Measurements from ENCODE around the gene PLAGL2.

Gene PLAGL2

GRCh38 chr20:32231245-32231644 is 23.7 kb upstream of the PLAGL2 start:
- no peak overlapping the region; the same call in 1 of the 2 replicates for H3K27ac ChIP-seq (ENCODE audit: low read depth, low read length)
- no peak overlapping the region; the same call in 1 of the 2 replicates for H3K4me2 ChIP-seq (ENCODE audit: low read length)
- no peaks in the 10 kb centered on the region for H3K9me3 ChIP-seq (ENCODE audit: control insufficient read depth, insufficient read depth, low read length)
- no peaks in the 10 kb centered on the region for H3K79me2 ChIP-seq (ENCODE audit: control insufficient read depth, low read length)
- H3F3A ChIP-seq (ENCODE audit: control insufficient read depth, insufficient read depth), result peaks cover 6% of the 10 kb centered on the region
- H3K9me2 ChIP-seq (replicated peaks; ENCODE audit: control insufficient read depth, low read length), result no peaks in the 10 kb centered on the region
- no peaks in the 10 kb centered on the region for H3K27me3 ChIP-seq (ENCODE audit: control insufficient read depth, low read length)
- H3K4me3 ChIP-seq (ENCODE audit: low read length), result no peak overlapping the region
- TF ChIP-seq EZH2phosphoT487 (IDR thresholded peaks at IDR 0.05; ENCODE audit: borderline replicate concordance, low read length) (no peak), CTCF (IDR thresholded peaks at IDR 0.05; ENCODE audit: low read depth, low read length, poor library complexity, severe bottlenecking) (no peak)
- H3K4me1 ChIP-seq (ENCODE audit: control insufficient read depth, low read length), result peaks cover 15% of the 10 kb centered on the region
- no peaks in the 10 kb centered on the region for H4K20me1 ChIP-seq (ENCODE audit: control insufficient read depth, insufficient read depth, low read depth, low read length)
- H3K36me3 ChIP-seq (ENCODE audit: control insufficient read depth, low read length), result peaks cover 86% of the 10 kb centered on the region

GRCh38 chr20:32230707-32231106 is 23.2 kb upstream of the PLAGL2 start:
- Histone ChIP-seq H3K36me3 (ENCODE audit: control insufficient read depth, low read length) (peaks cover 84% of the 10 kb centered on the region), H3K27me3 (ENCODE audit: control insufficient read depth, low read length) (no peaks in the 10 kb centered on the region), H4K20me1 (ENCODE audit: control insufficient read depth, insufficient read depth, low read depth, low read length) (no peaks in the 10 kb centered on the region), H3K4me2 (ENCODE audit: low read length) (no peak overlapping the region), H3K9me3 (ENCODE audit: control insufficient read depth, insufficient read depth, low read length) (no peaks in the 10 kb centered on the region), H3K9me2 (replicated peaks; ENCODE audit: control insufficient read depth, low read length) (no peaks in the 10 kb centered on the region), H3K27ac (ENCODE audit: low read depth, low read length) (no peak overlapping the region), H3K79me2 (ENCODE audit: control insufficient read depth, low read length) (no peaks in the 10 kb centered on the region), H3K4me3 (ENCODE audit: low read length) (no peak overlapping the region), H3K4me1 (ENCODE audit: control insufficient read depth, low read length) (peaks cover 15% of the 10 kb centered on the region), H3F3A (ENCODE audit: control insufficient read depth, insufficient read depth) (peaks cover 6% of the 10 kb centered on the region)
- TF ChIP-seq CTCF (IDR thresholded peaks at IDR 0.05; ENCODE audit: low read depth, low read length, poor library complexity, severe bottlenecking) (no peak), EZH2phosphoT487 (IDR thresholded peaks at IDR 0.05; ENCODE audit: borderline replicate concordance, low read length) (no peak)

- peaks cover 78% of the 10 kb centered on the region for H3K36me3 ChIP-seq (ENCODE audit: control insufficient read depth, low read length)
Measured at GRCh38 chr20:32229251-32229747, 21.8 kb upstream of the PLAGL2 start.

More at GRCh38 chr20:32229251-32229747, 21.8 kb upstream of the PLAGL2 start:
- no peaks in the 10 kb centered on the region for H3K79me2 ChIP-seq (ENCODE audit: control insufficient read depth, low read length)
- TF ChIP-seq CTCF (IDR thresholded peaks at IDR 0.05; ENCODE audit: low read depth, low read length, poor library complexity, severe bottlenecking) (no peak), EZH2phosphoT487 (IDR thresholded peaks at IDR 0.05; ENCODE audit: borderline replicate concordance, low read length) (no peak)
- no peak overlapping the region for H3K4me2 ChIP-seq (ENCODE audit: low read length)
- H4K20me1 ChIP-seq (ENCODE audit: control insufficient read depth, insufficient read depth, low read depth, low read length), result no peaks in the 10 kb centered on the region
- peaks cover 6% of the 10 kb centered on the region for H3F3A ChIP-seq (ENCODE audit: control insufficient read depth, insufficient read depth)
- H3K4me1 ChIP-seq (ENCODE audit: control insufficient read depth, low read length), result peaks cover 15% of the 10 kb centered on the region
- no peak overlapping the region for H3K4me3 ChIP-seq (ENCODE audit: low read length)
- H3K27ac ChIP-seq (ENCODE audit: low read depth, low read length), result no peak overlapping the region
- H3K27me3 ChIP-seq (ENCODE audit: control insufficient read depth, low read length), result no peaks in the 10 kb centered on the region
- H3K9me2 ChIP-seq (replicated peaks; ENCODE audit: control insufficient read depth, low read length), result no peaks in the 10 kb centered on the region
- H3K9me3 ChIP-seq (ENCODE audit: control insufficient read depth, insufficient read depth, low read length), result no peaks in the 10 kb centered on the region

Data from DOHH2 (cell line).